HCT116 (cell line): ENCODE measurements around the gene CHST15. TPM values are rescaled to one million over a fixed set of nuclear protein-coding genes. Genes with fewer than 3 reads are reported as not detected.

Experiments
- ATAC-seq: fragments of 200-7000 bp; cut with Tn5 transposase; 2 replicates; pipeline ENCODE4 v1.9.1; 2020; ENCODE audit warnings: mild to moderate bottlenecking, moderate library complexity
- BruUV-seq: library from RNA; stranded (reverse); fragments of 400-500 nt; replicated peaks from 2 replicates; lab custom pipeline; 2021; lab: Mats Ljungman, UMichigan
- CTCF ChIA-PET: fragments of 300-600 bp; sonication (Branson Sonifier 250); formaldehyde crosslinking; loops from one replicate; lab custom pipeline; 2021; ENCODE audit warnings: antibody characterized with exemption; lab: Charles Lee
- POLR2A ChIA-PET: fragments of 300-600, 350-600 bp; sonication (Branson Sonifier 250); formaldehyde crosslinking; loops from one replicate; lab custom pipeline; 2021; ENCODE audit warnings: antibody characterized with exemption; lab: Charles Lee
- RAD21 ChIA-PET, 2 experiments: fragments of 300-600 bp; sonication (Branson Sonifier 250); formaldehyde crosslinking; loops; one replicate each; lab custom pipeline; 2023; ENCODE audit warnings: low total read pairs in 2 of 2; ENCODE audit not compliant: uncharacterized antibody in 2 of 2, unreplicated experiment in 2 of 2, low non-redundant PET in 1 of 2; lab: Charles Lee
- DNase-seq: peaks from one replicate; pipeline ENCODE4 v3.0.0-alpha.2; 2010; ENCODE audit warnings: low read depth, low spot score
- H2AFZ ChIP-seq: fragments of 200-600 bp; shearing (Covaris generic), sonication (generic); 2 replicates; pipeline ENCODE4 v1.6.1; 2017; ENCODE audit warnings: low read depth, mixed run types, mixed read lengths, antibody characterized with exemption, low read length; ENCODE audit not compliant: poor library complexity, severe bottlenecking
- H3K27ac ChIP-seq: 2 replicates; pipeline ENCODE4 v1.5.1; 2012; ENCODE audit warnings: low read depth, low read length
- H3K27me3 ChIP-seq: fragments of 200-600 bp; sonication (generic); 2 replicates; pipeline ENCODE4 v1.6.1; 2016; ENCODE audit warnings: mixed run types, low read length, mixed read lengths; ENCODE audit not compliant: insufficient read depth
- H3K36me3 ChIP-seq, 2 experiments: fragments of 200-500 bp in 1 of 2; fragments of 200-600 bp in 1 of 2; sonication (Bioruptor generic) in 1 of 2; sonication (generic) in 1 of 2; 2 replicates each; pipeline versions ENCODE4 v1.5.1 to v1.6.1; 2014 to 2016; ENCODE audit warnings: low read length in 2 of 2, inconsistent platforms in 1 of 2, mixed read lengths in 1 of 2, mixed run types in 1 of 2; ENCODE audit not compliant: insufficient read depth in 2 of 2, control insufficient read depth in 1 of 2
- H3K4me1 ChIP-seq, 2 experiments: fragments of 200-600 bp in 1 of 2; sonication (generic) in 1 of 2; 2 replicates each; pipeline versions ENCODE4 v1.5.1 to v1.6.1; 2012 to 2017; ENCODE audit warnings: low read length in 2 of 2, inconsistent platforms in 1 of 2, mild to moderate bottlenecking in 1 of 2, mixed read lengths in 1 of 2, mixed run types in 1 of 2, moderate library complexity in 1 of 2; ENCODE audit not compliant: insufficient read depth in 2 of 2, control insufficient read depth in 1 of 2
- H3K4me2 ChIP-seq: fragments of 200-600 bp; sonication (generic); 2 replicates; pipeline ENCODE4 v1.6.1; 2017; ENCODE audit warnings: mixed run types, low read length, mixed read lengths
- H3K4me3 ChIP-seq, 2 experiments: fragments of 200-600 bp in 1 of 2; sonication (generic) in 1 of 2; replicated peaks in 1 of 2; 2 replicates each; pipeline ENCODE4 v1.5.1; 2011 to 2016; ENCODE audit warnings: low read length in 2 of 2, control low read depth in 1 of 2, low read depth in 1 of 2, mild to moderate bottlenecking in 1 of 2, mixed read lengths in 1 of 2, mixed run types in 1 of 2
- H3K79me2 ChIP-seq: fragments of 200-600 bp; sonication (generic); 2 replicates; pipeline ENCODE4 v1.6.1; 2017; ENCODE audit warnings: mild to moderate bottlenecking, mixed run types, low read length, moderate library complexity, mixed read lengths; ENCODE audit not compliant: insufficient read depth
- H3K9ac ChIP-seq: fragments of 200-600 bp; sonication (generic); 2 replicates; pipeline ENCODE4 v1.6.1; 2016; ENCODE audit warnings: low read length, mixed read lengths
- H3K9me2 ChIP-seq: fragments of 200-600 bp; sonication (generic), shearing (Covaris generic); 2 replicates; pipeline ENCODE4 v1.6.1; 2017; ENCODE audit warnings: mixed run types, mild to moderate bottlenecking, moderate library complexity; ENCODE audit not compliant: insufficient read depth
- H3K9me3 ChIP-seq, 2 experiments: fragments of 200-500 bp in 1 of 2; fragments of 200-600 bp in 1 of 2; sonication (Bioruptor generic) in 1 of 2; sonication (generic) in 1 of 2; 2 replicates each; pipeline ENCODE4 v1.6.1; 2014 to 2017; ENCODE audit warnings: low read length in 2 of 2, mixed read lengths in 2 of 2, inconsistent platforms in 1 of 2, low read depth in 1 of 2, mild to moderate bottlenecking in 1 of 2, mixed run types in 1 of 2, moderate library complexity in 1 of 2; ENCODE audit not compliant: control insufficient read depth in 1 of 2, insufficient read depth in 1 of 2
- H4K20me1 ChIP-seq: fragments of 200-600 bp; sonication (generic), shearing (Covaris generic); 2 replicates; pipeline ENCODE4 v1.6.1; 2017; ENCODE audit warnings: mixed run types, mild to moderate bottlenecking, moderate library complexity; ENCODE audit not compliant: insufficient read depth
- CTCF ChIP-seq, 3 experiments: fragments of 200-600 bp in 1 of 3; sonication (generic) in 1 of 3; IDR thresholded peaks in 2 of 3; conservative IDR thresholded peaks in 1 of 3; 2 replicates each; pipeline ENCODE4 v1.5.1; 2012 to 2017; ENCODE audit warnings: low read depth in 2 of 3, low read length in 2 of 3, antibody characterized with exemption in 1 of 3, borderline replicate concordance in 1 of 3, control low read depth in 1 of 3, mild to moderate bottlenecking in 1 of 3, mixed read lengths in 1 of 3, mixed run types in 1 of 3, moderate library complexity in 1 of 3; ENCODE audit not compliant: insufficient read depth in 1 of 3
- EGR1 ChIP-seq: IDR thresholded peaks from 2 replicates; pipeline ENCODE4 v1.6.1; 2012; ENCODE audit warnings: low read depth
- EZH2 ChIP-seq: fragments of 200-600 bp; sonication (generic); IDR thresholded peaks from 2 replicates; pipeline ENCODE4 v1.6.1; 2017; ENCODE audit warnings: antibody characterized with exemption, mixed run types
- FOSL1 ChIP-seq: IDR thresholded peaks from 2 replicates; pipeline ENCODE4 v1.6.1; 2012; ENCODE audit warnings: low read depth
- JUND ChIP-seq: IDR thresholded peaks from 2 replicates; pipeline ENCODE4 v1.6.1; 2012
- POLR2A ChIP-seq: IDR thresholded peaks from 2 replicates; pipeline ENCODE4 v1.7.0; 2011; ENCODE audit warnings: borderline replicate concordance; ENCODE audit not compliant: insufficient read depth, insufficient read length; ENCODE audit errors: extremely low read depth
- POLR2AphosphoS5 ChIP-seq: IDR thresholded peaks from 2 replicates; pipeline ENCODE4 v1.6.1; 2011; ENCODE audit warnings: mild to moderate bottlenecking, low read depth, low read length, moderate library complexity
- RAD21 ChIP-seq: IDR thresholded peaks from 2 replicates; pipeline ENCODE4 v1.6.1; 2012; ENCODE audit warnings: low read depth, mild to moderate bottlenecking
- REST ChIP-seq: IDR thresholded peaks from 2 replicates; pipeline ENCODE4 v1.6.1; 2012; ENCODE audit warnings: low read depth
- SIN3A ChIP-seq: IDR thresholded peaks from 2 replicates; pipeline ENCODE4 v1.6.1; 2012; ENCODE audit warnings: low read depth
- SP1 ChIP-seq: IDR thresholded peaks from 2 replicates; pipeline ENCODE4 v1.6.1; 2012; ENCODE audit warnings: low read depth
- TCF7L2 ChIP-seq: IDR thresholded peaks from 2 replicates; pipeline ENCODE4 v1.7.0; 2011; ENCODE audit warnings: borderline replicate concordance, inconsistent platforms; ENCODE audit not compliant: insufficient read depth, insufficient read length; ENCODE audit errors: extremely low read depth
- ZFX ChIP-seq: fragments of 450-650 bp; IDR thresholded peaks from 2 replicates; pipeline ENCODE4 v1.6.1; 2017
- intact Hi-C: fragments of 100-400 bp; cut with micrococcal nuclease; formaldehyde crosslinking; loops from 2 replicates; pipeline ENCODE4 v1.10.0; 2022
- total RNA-seq: library from RNA; stranded (reverse); gene quantifications from one replicate; pipeline ENCODE4 v1.2.1, GENCODE V29; 2021; ENCODE audit not compliant: unreplicated experiment
- TF ChIP-seq, protein P1 (sequence below): IDR thresholded peaks from 2 replicates; pipeline ENCODE4 v1.6.1; 2011; ENCODE audit warnings: mild to moderate bottlenecking, low read length, moderate library complexity; ENCODE audit not compliant: insufficient replicate concordance; ENCODE audit errors: extremely low read depth

CHST15 gene
- total RNA-seq, 1 experiment from 2014 or later, result 47.2 TPM

DNA sequence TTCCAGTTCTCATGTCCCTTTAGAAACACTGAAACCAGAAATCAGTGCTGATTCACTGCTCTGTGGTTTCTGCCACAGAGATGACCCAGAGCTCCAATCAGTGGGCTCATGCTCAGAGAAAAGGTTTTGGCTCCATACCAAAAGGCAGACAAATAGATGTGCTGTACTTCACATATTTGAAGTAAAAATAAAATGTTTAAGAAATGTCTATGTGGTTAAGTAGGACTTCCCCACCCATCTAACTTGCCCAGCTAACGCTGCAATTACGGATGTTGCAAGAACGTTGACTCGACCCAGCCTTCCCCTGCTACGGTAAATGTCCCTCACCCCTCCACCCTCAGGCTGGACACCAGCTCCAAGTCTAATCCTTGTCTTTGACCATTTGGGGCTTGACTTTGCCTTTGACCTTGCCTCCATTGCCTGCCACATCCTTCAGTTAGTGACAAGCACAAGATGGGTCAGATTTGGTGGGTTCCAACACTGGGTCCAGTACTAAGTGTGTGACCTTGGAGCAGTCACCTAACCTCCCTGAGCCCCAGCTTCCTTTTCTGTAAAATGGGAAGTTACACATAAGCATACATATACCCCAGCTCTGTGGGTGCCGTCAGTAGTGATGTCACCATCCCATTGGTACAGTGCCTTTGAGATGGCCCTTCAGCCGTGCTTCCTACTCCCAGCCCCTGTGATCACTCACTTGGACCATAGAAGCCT, 95.8 kb downstream of the CHST15 start:
- no peaks in the 10 kb centered on the region for H3K36me3 ChIP-seq
- ATAC-seq, result no peak
- ChIA-PET CTCF (interaction anchor here (4.2 to 5.5 kb wide), 3 partner anchors 155 to 391 kb away, joined by 23 to 269 read pairs (median 34); no protein-coding TSS in a partner anchor), POLR2A (no interaction called here), RAD21 (no interaction called here)
- TF ChIP-seq EZH2, result no peak
- TF ChIP-seq ZFX, result no peak
- no peak for TF ChIP-seq SP1
- TF ChIP-seq TCF7L2, result no peak
- TF ChIP-seq, protein P1, sequence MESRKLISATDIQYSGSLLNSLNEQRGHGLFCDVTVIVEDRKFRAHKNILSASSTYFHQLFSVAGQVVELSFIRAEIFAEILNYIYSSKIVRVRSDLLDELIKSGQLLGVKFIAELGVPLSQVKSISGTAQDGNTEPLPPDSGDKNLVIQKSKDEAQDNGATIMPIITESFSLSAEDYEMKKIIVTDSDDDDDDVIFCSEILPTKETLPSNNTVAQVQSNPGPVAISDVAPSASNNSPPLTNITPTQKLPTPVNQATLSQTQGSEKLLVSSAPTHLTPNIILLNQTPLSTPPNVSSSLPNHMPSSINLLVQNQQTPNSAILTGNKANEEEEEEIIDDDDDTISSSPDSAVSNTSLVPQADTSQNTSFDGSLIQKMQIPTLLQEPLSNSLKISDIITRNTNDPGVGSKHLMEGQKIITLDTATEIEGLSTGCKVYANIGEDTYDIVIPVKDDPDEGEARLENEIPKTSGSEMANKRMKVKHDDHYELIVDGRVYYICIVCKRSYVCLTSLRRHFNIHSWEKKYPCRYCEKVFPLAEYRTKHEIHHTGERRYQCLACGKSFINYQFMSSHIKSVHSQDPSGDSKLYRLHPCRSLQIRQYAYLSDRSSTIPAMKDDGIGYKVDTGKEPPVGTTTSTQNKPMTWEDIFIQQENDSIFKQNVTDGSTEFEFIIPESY, result no peak
- no peak for TF ChIP-seq FOSL1
- no peak for TF ChIP-seq EGR1
- no peak for TF ChIP-seq SIN3A
- TF ChIP-seq RAD21, result no peak
- TF ChIP-seq REST, result no peak
- no peak for TF ChIP-seq CTCF (IDR thresholded peaks at IDR 0.05 in 2 of 3, conservative IDR thresholded peaks at IDR 0.05 in 1 of 3; ENCODE audit: borderline replicate concordance in 1 of 3, insufficient read depth in 1 of 3, low read depth in 2 of 3, low read length in 2 of 3)
- TF ChIP-seq POLR2AphosphoS5, result no peak
- TF ChIP-seq POLR2A, result no peak
- TF ChIP-seq JUND, result no peak
- H3K9me3 ChIP-seq, result no peaks in the 10 kb centered on the region
- H3K4me1 ChIP-seq, result peaks cover 17 to 30% of the 10 kb centered on the region in 2 experiments
- no peaks in the 10 kb centered on the region for H3K79me2 ChIP-seq
- H3K9ac ChIP-seq, result no peak overlapping the region
- no peak overlapping the region for H3K4me3 ChIP-seq
- DNase-seq, result no peak
- intact Hi-C loops, result loop anchor here (10.0 kb wide), 1 partner anchor 257 kb away; no protein-coding TSS in a partner anchor
- no peaks in the 10 kb centered on the region for H4K20me1 ChIP-seq
- H2AFZ ChIP-seq, result no peak overlapping the region
- H3K4me2 ChIP-seq, result no peak overlapping the region
- no peaks in the 10 kb centered on the region for H3K27me3 ChIP-seq
- BruUV-seq, result no TSS peak
- H3K27ac ChIP-seq, result no peak overlapping the region
- no peaks in the 10 kb centered on the region for H3K9me2 ChIP-seq
